Neural cell (in vitro differentiated cells): Measurements from ENCODE around the gene ATF5. TPM values are rescaled to one million over a fixed set of nuclear protein-coding genes. Genes with fewer than 3 reads are reported as not detected.

ENCODE experiments used
- H2AFZ ChIP-seq: fragments of 200-600, 300-800 bp; sonication (generic), shearing (Covaris generic); 2 replicates; pipeline ENCODE4 v1.6.0; 2014; ENCODE audit warnings: low read depth, mild to moderate bottlenecking, antibody characterized with exemption, low read length, moderate library complexity
- H3F3A ChIP-seq: fragments of 200-600 bp; shearing (Covaris generic); 2 replicates; pipeline ENCODE4 v1.6.1; 2016; ENCODE audit warnings: mild to moderate bottlenecking, moderate library complexity, mixed read lengths, antibody characterized with exemption, low read length; ENCODE audit not compliant: insufficient read depth, poor library complexity, severe bottlenecking
- H3K27ac ChIP-seq: fragments of 200-600, 300-800 bp; sonication (generic), shearing (Covaris generic); 2 replicates; pipeline ENCODE4 v1.5.1; 2014; ENCODE audit warnings: mild to moderate bottlenecking, low read length, moderate library complexity
- H3K27me3 ChIP-seq: fragments of 300-800, 200-600 bp; sonication (generic), shearing (Covaris generic); 2 replicates; pipeline ENCODE4 v1.6.0; 2014; ENCODE audit warnings: mild to moderate bottlenecking, low read depth, low read length, moderate library complexity; ENCODE audit not compliant: insufficient read depth
- H3K36me3 ChIP-seq: fragments of 300-800, 200-600 bp; sonication (generic), shearing (Covaris generic); 2 replicates; pipeline ENCODE4 v1.5.1; 2014; ENCODE audit warnings: mild to moderate bottlenecking, antibody characterized with exemption, low read length, moderate library complexity; ENCODE audit not compliant: insufficient read depth
- H3K4me2 ChIP-seq: fragments of 300-800, 200-600 bp; sonication (generic), shearing (Covaris generic); 2 replicates; pipeline ENCODE4 v1.6.0; 2014; ENCODE audit warnings: mild to moderate bottlenecking, low read length
- H3K4me3 ChIP-seq: fragments of 300-800, 200-600 bp; sonication (generic), shearing (Covaris generic); 2 replicates; pipeline ENCODE4 v1.5.1; 2014; ENCODE audit warnings: mild to moderate bottlenecking, low read length, moderate library complexity
- H3K79me2 ChIP-seq: fragments of 200-600 bp; shearing (Covaris generic); replicated peaks from 2 replicates; pipeline ENCODE4 v1.6.0; 2014; ENCODE audit warnings: mild to moderate bottlenecking, low read length, moderate library complexity; ENCODE audit not compliant: insufficient read depth
- H3K9ac ChIP-seq: fragments of 300-800, 200-600 bp; sonication (generic), shearing (Covaris generic); 2 replicates; pipeline ENCODE4 v1.6.1; 2016; ENCODE audit warnings: mild to moderate bottlenecking, low read length, mixed read lengths
- H3K9me2 ChIP-seq: fragments of 200-600 bp; shearing (Covaris generic); 2 replicates; pipeline ENCODE4 v1.6.1; 2016; ENCODE audit warnings: mild to moderate bottlenecking, low read length, mixed read lengths; ENCODE audit not compliant: insufficient read depth
- H3K9me3 ChIP-seq: fragments of 200-600, 300-800 bp; sonication (generic), shearing (Covaris generic); 2 replicates; pipeline ENCODE4 v1.6.1; 2016; ENCODE audit warnings: mild to moderate bottlenecking, mixed run types, low read length, moderate library complexity, mixed read lengths
- H4K20me1 ChIP-seq: fragments of 200-600 bp; shearing (Covaris generic); 2 replicates; pipeline ENCODE4 v1.6.1; 2016; ENCODE audit warnings: mild to moderate bottlenecking, mixed run types; ENCODE audit not compliant: insufficient read depth
- CTCF ChIP-seq: fragments of 450-650 bp; IDR thresholded peaks from 2 replicates; pipeline ENCODE4 v1.5.1; 2014; ENCODE audit warnings: antibody characterized with exemption, mild to moderate bottlenecking, moderate library complexity; ENCODE audit not compliant: poor library complexity, severe bottlenecking
- EP300 ChIP-seq: fragments of 450-650 bp; conservative IDR thresholded peaks from 2 replicates; pipeline ENCODE4 v1.6.1; 2014; ENCODE audit warnings: antibody characterized with exemption, mild to moderate bottlenecking, moderate library complexity; ENCODE audit not compliant: poor library complexity, severe bottlenecking
- EZH2 ChIP-seq: fragments of 200-600, 300-800 bp; shearing (Covaris generic), sonication (generic); IDR thresholded peaks from 2 replicates; pipeline ENCODE4 v1.6.1; 2014; ENCODE audit warnings: antibody characterized with exemption, low read length, borderline replicate concordance, mild to moderate bottlenecking; ENCODE audit not compliant: insufficient read depth, poor library complexity, severe bottlenecking
- MXI1 ChIP-seq: fragments of 450-650 bp; conservative IDR thresholded peaks from 2 replicates; pipeline ENCODE4 v1.6.1; 2014; ENCODE audit warnings: antibody characterized with exemption, mild to moderate bottlenecking; ENCODE audit not compliant: poor library complexity, severe bottlenecking
- POLR2AphosphoS5 ChIP-seq: IDR thresholded peaks from 2 replicates; pipeline ENCODE4 v1.6.1; 2012
- RAD21 ChIP-seq: fragments of 450-650 bp; conservative IDR thresholded peaks from 2 replicates; pipeline ENCODE4 v1.6.1; 2014; ENCODE audit warnings: antibody characterized with exemption, mild to moderate bottlenecking, moderate library complexity
- REST ChIP-seq: IDR thresholded peaks from 2 replicates; pipeline ENCODE4 v1.6.1; 2012; ENCODE audit warnings: borderline replicate concordance
- SMC3 ChIP-seq: fragments of 450-650 bp; conservative IDR thresholded peaks from 2 replicates; pipeline ENCODE4 v1.6.1; 2014; ENCODE audit warnings: antibody characterized with exemption, mild to moderate bottlenecking, moderate library complexity; ENCODE audit not compliant: poor library complexity
- TAF1 ChIP-seq: IDR thresholded peaks from 2 replicates; pipeline ENCODE4 v1.6.1; 2012; ENCODE audit warnings: low read depth
- polyA plus RNA-seq: library from polyadenylated mRNA; depleted of rRNA; stranded (reverse); fragments of >200 nt; gene quantifications from 2 replicates; pipeline ENCODE4 v1.2.3, GENCODE V29; 2014

The ATF5 gene
- polyA plus RNA-seq, 1 donor from 2014 or later, result 16.1 TPM

GRCh38 chr19:49925486-49925885 is 3.5 kb upstream of the ATF5 start:
- Histone ChIP-seq H3K9me2 (no peaks in the 10 kb centered on the region), H3K27ac (no peak overlapping the region), H3K9ac (no peak overlapping the region), H3K9me3 (no peaks in the 10 kb centered on the region), H3K36me3 (no peaks in the 10 kb centered on the region), H3K4me2 (no peak overlapping the region), H3F3A (no peaks in the 10 kb centered on the region), H4K20me1 (no peaks in the 10 kb centered on the region), H3K27me3 (no peaks in the 10 kb centered on the region), H3K79me2 (peaks cover 73% of the 10 kb centered on the region), H3K4me3 (no peak overlapping the region), H2AFZ (no peak overlapping the region)
- no peak for TF ChIP-seq TAF1
- TF ChIP-seq POLR2AphosphoS5, result no peak
- TF ChIP-seq EP300, result no peak
- no peak for TF ChIP-seq CTCF
- TF ChIP-seq MXI1, result no peak
- TF ChIP-seq SMC3, result no peak
- TF ChIP-seq REST, result no peak
- no peak for TF ChIP-seq RAD21
- no peak for TF ChIP-seq EZH2

- H4K20me1 ChIP-seq, result no peaks in the 10 kb centered on the region
Observed at GRCh38 chr19:49926515-49926914, 2.5 kb upstream of the ATF5 start.

More at GRCh38 chr19:49926515-49926914, 2.5 kb upstream of the ATF5 start:
- no peak for TF ChIP-seq POLR2AphosphoS5
- H3K4me3 ChIP-seq, result no peak overlapping the region
- no peaks in the 10 kb centered on the region for H3K36me3 ChIP-seq
- no peak overlapping the region for H3K9ac ChIP-seq
- H3F3A ChIP-seq, result no peaks in the 10 kb centered on the region
- H3K4me2 ChIP-seq, result no peak overlapping the region
- no peaks in the 10 kb centered on the region for H3K9me2 ChIP-seq
- no peak overlapping the region for H2AFZ ChIP-seq
- H3K79me2 ChIP-seq, result peaks cover 64% of the 10 kb centered on the region
- H3K27me3 ChIP-seq, result no peaks in the 10 kb centered on the region
- H3K27ac ChIP-seq, result no peak overlapping the region
- no peaks in the 10 kb centered on the region for H3K9me3 ChIP-seq
